Activated CD4-positive, alpha-beta T cell treated with anti-CD3 and anti-CD28 coated beads, Interleukin-2, amount 10 ng/mL, durations not matched to agents 7 days and 5 days (primary cell): ENCODE results near the gene MBD2. TPM values are rescaled to one million over a fixed set of nuclear protein-coding genes. Genes with fewer than 3 reads are reported as not detected.
"Not testable (repeated sequence)": the region's sequence is repeated elsewhere in the genome, so short reads cannot be mapped to it uniquely, and the experiment has no call there.

Experiments used
- CTCF ChIA-PET: fragments of 350-600 bp; sonication (Branson Sonifier 250); formaldehyde crosslinking; loops from one replicate; lab custom pipeline; 2021; ENCODE audit warnings: antibody characterized with exemption; lab: Charles Lee
- POLR2A ChIA-PET: fragments of 350-600 bp; sonication (Branson Sonifier 250); formaldehyde crosslinking; loops from one replicate; lab custom pipeline; 2021; ENCODE audit warnings: antibody characterized with exemption; lab: Charles Lee
- DNase-seq: peaks from one replicate; pipeline ENCODE4 v3.0.0-alpha.2; 2020
- H3K27ac Mint-ChIP-seq: one replicate; pipeline ENCODE4 v1.8.0; 2021; ENCODE audit warnings: mild to moderate bottlenecking, moderate library complexity, mixed read lengths
- H3K27me3 Mint-ChIP-seq: one replicate; pipeline ENCODE4 v1.8.0; 2021; ENCODE audit warnings: mixed read lengths
- H3K36me3 Mint-ChIP-seq: one replicate; pipeline ENCODE4 v1.8.0; 2021; ENCODE audit warnings: low read depth, mixed read lengths
- H3K4me1 Mint-ChIP-seq: one replicate; pipeline ENCODE4 v1.8.0; 2021; ENCODE audit warnings: mixed read lengths
- H3K4me3 Mint-ChIP-seq: one replicate; pipeline ENCODE4 v1.8.0; 2021; ENCODE audit warnings: mild to moderate bottlenecking, moderate library complexity, mixed read lengths
- H3K9me3 Mint-ChIP-seq: one replicate; pipeline ENCODE4 v1.8.0; 2021; ENCODE audit warnings: mixed read lengths
- total RNA-seq, 2 experiments: library from RNA; stranded (reverse); gene quantifications; one replicate each; pipeline ENCODE4 v1.2.3, GENCODE V29; 2021

The MBD2 gene
- total RNA-seq, 2 experiments from 2014 or later: 103 to 105 TPM

GRCh38 chr18:54232485-54233227 lies 8.2 kb upstream of the MBD2 start:
- ChIA-PET POLR2A (no interaction called here), CTCF (interaction anchor here (0.7 kb wide), 1 partner anchor 25 kb away, joined by 3 read pairs; no protein-coding TSS in a partner anchor)
- H3K27ac Mint-ChIP-seq: no peak overlapping the region
- DNase-seq: no peak
- peaks cover 2% of the 10 kb centered on the region for H3K9me3 Mint-ChIP-seq
- H3K4me1 Mint-ChIP-seq: peaks cover 3% of the 10 kb centered on the region
- H3K36me3 Mint-ChIP-seq: no peaks in the 10 kb centered on the region
- peaks cover 13% of the 10 kb centered on the region for H3K27me3 Mint-ChIP-seq
- no peak overlapping the region for H3K4me3 Mint-ChIP-seq

GRCh38 chr18:54229421-54230059 lies 5.1 kb upstream of the MBD2 start:
- Mint-ChIP-seq H3K27ac (no peak overlapping the region), H3K27me3 (no peaks in the 10 kb centered on the region), H3K4me1 (peaks cover 9% of the 10 kb centered on the region), H3K9me3 (peaks cover 2% of the 10 kb centered on the region), H3K4me3 (no peak overlapping the region), H3K36me3 (no peaks in the 10 kb centered on the region)
- ChIA-PET CTCF (no interaction called here), POLR2A (no interaction called here)
- no peak for DNase-seq

- H3K4me1 Mint-ChIP-seq: peaks cover 13% of the 10 kb centered on the region
- DNase-seq: no peak
- ChIA-PET POLR2A (no interaction called here), CTCF (no interaction called here)
- no peaks in the 10 kb centered on the region for H3K27me3 Mint-ChIP-seq
- H3K4me3 Mint-ChIP-seq: no peak overlapping the region
- H3K36me3 Mint-ChIP-seq: peaks cover 4% of the 10 kb centered on the region
- H3K27ac Mint-ChIP-seq: no peak overlapping the region
- peaks cover 2% of the 10 kb centered on the region for H3K9me3 Mint-ChIP-seq
These were observed 3.9 kb upstream of the MBD2 start for GRCh38 chr18:54228364-54228763.

- H3K9me3 Mint-ChIP-seq: no peaks in the 10 kb centered on the region
- H3K4me3 Mint-ChIP-seq: peak overlapping the region; percentile 94
- H3K27ac Mint-ChIP-seq: peak overlapping the region; percentile 96
- peak; percentile 43 for DNase-seq
- ChIA-PET CTCF (interaction anchor here (1.0 to 2.8 kb wide), 7 partner anchors 15 to 134 kb away, joined by 3 to 11 read pairs (median 4); partner anchors contain the start of genes C18orf54 and STARD6), POLR2A (interaction anchor here (0.8 to 1.4 kb wide), 4 partner anchors 10 to 134 kb away, joined by 3 to 6 read pairs (median 4); partner anchors contain the start of genes C18orf54, POLI and STARD6)
- no peaks in the 10 kb centered on the region for H3K27me3 Mint-ChIP-seq
- H3K4me1 Mint-ChIP-seq: peaks cover 47% of the 10 kb centered on the region
- peaks cover 21% of the 10 kb centered on the region for H3K36me3 Mint-ChIP-seq
These were observed 764 bp downstream of the MBD2 start for GRCh38 chr18:54223568-54224241.

GRCh38 chr18:54222922-54223567 lies 1.4 kb downstream of the MBD2 start:
- ChIA-PET POLR2A (interaction anchor here (0.8 to 1.4 kb wide), 4 partner anchors 9 to 135 kb away, joined by 3 to 6 read pairs (median 4); partner anchors contain the start of genes C18orf54, POLI and STARD6), CTCF (interaction anchor here (0.7 to 2.8 kb wide), 8 partner anchors 14 to 386 kb away, joined by 3 to 11 read pairs (median 4); partner anchors contain the start of genes C18orf54 and STARD6)
- H3K27ac Mint-ChIP-seq: peak overlapping the region; percentile 96
- peaks cover 51% of the 10 kb centered on the region for H3K4me1 Mint-ChIP-seq
- peaks cover 21% of the 10 kb centered on the region for H3K36me3 Mint-ChIP-seq
- no peaks in the 10 kb centered on the region for H3K27me3 Mint-ChIP-seq
- peak; percentile 65 for DNase-seq
- H3K4me3 Mint-ChIP-seq: peak overlapping the region; percentile 94
- no peaks in the 10 kb centered on the region for H3K9me3 Mint-ChIP-seq

- ChIA-PET POLR2A (no interaction called here), CTCF (no interaction called here)
These were observed 4.1 kb downstream of the MBD2 start for GRCh38 chr18:54220406-54220805.

GRCh38 chr18:54218803-54219202 lies 5.7 kb downstream of the MBD2 start:
- not testable (repeated sequence) for H3K9me3 Mint-ChIP-seq

More at GRCh38 chr18:54220406-54220805, 4.1 kb downstream of the MBD2 start:
- Mint-ChIP-seq H3K36me3 (peaks cover 21% of the 10 kb centered on the region), H3K27ac (no peak overlapping the region), H3K9me3 (no peaks in the 10 kb centered on the region), H3K4me3 (no peak overlapping the region), H3K27me3 (no peaks in the 10 kb centered on the region), H3K4me1 (peaks cover 66% of the 10 kb centered on the region)
- DNase-seq: no peak

GRCh38 chr18:54218299-54218698 lies 6.2 kb downstream of the MBD2 start:
- Mint-ChIP-seq H3K36me3 (peaks cover 18% of the 10 kb centered on the region), H3K4me3 (no peak overlapping the region), H3K9me3 (no peaks in the 10 kb centered on the region), H3K27ac (no peak overlapping the region), H3K4me1 (peaks cover 64% of the 10 kb centered on the region), H3K27me3 (no peaks in the 10 kb centered on the region)
- no peak for DNase-seq
- POLR2A ChIA-PET: no interaction called here
- CTCF ChIA-PET: interaction anchor here (0.6 to 1.8 kb wide), 5 partner anchors 11 to 314 kb away, joined by 3 to 7 read pairs (median 4); partner anchors contain the start of gene POLI

More at GRCh38 chr18:54218803-54219202, 5.7 kb downstream of the MBD2 start:
- peaks cover 65% of the 10 kb centered on the region for H3K4me1 Mint-ChIP-seq
- POLR2A ChIA-PET, DNase-seq, H3K4me3 Mint-ChIP-seq, H3K27ac Mint-ChIP-seq, H3K27me3 Mint-ChIP-seq: not testable (repeated sequence)
- peaks cover 21% of the 10 kb centered on the region for H3K36me3 Mint-ChIP-seq
- CTCF ChIA-PET: interaction anchor here (0.6 to 1.8 kb wide), 4 partner anchors 12 to 313 kb away, joined by 3 to 7 read pairs (median 4); partner anchors contain the start of gene POLI

DNA sequence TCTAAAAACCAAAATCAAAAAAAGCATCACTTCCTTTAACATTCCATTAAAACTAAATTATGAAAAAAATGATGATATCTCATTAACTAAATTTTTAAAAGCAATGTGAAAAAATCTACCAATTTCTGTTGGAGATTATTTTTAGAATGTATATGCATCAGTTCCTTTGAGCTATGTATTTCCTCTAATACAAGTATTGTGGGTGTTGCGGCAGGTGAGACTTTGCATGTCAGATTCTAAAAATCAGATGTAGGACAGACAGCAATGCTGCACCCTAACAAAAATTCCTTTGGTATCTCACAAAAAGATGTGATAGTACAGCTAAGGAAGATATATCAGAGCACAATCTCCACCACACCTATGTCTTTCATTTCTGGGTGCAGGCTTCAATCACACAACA lies 6.8 kb downstream of the MBD2 start:
- peaks cover 18% of the 10 kb centered on the region for H3K36me3 Mint-ChIP-seq
- ChIA-PET POLR2A (no interaction called here), CTCF (interaction anchor here (1.2 to 1.6 kb wide), 3 partner anchors 22 to 53 kb away, joined by 3 to 7 read pairs (median 4); partner anchors contain the start of gene POLI)
- H3K4me1 Mint-ChIP-seq: peaks cover 57% of the 10 kb centered on the region
- H3K9me3 Mint-ChIP-seq: no peaks in the 10 kb centered on the region
- H3K4me3 Mint-ChIP-seq: no peak overlapping the region
- no peak overlapping the region for H3K27ac Mint-ChIP-seq
- no peak for DNase-seq
- H3K27me3 Mint-ChIP-seq: no peaks in the 10 kb centered on the region

DNA sequence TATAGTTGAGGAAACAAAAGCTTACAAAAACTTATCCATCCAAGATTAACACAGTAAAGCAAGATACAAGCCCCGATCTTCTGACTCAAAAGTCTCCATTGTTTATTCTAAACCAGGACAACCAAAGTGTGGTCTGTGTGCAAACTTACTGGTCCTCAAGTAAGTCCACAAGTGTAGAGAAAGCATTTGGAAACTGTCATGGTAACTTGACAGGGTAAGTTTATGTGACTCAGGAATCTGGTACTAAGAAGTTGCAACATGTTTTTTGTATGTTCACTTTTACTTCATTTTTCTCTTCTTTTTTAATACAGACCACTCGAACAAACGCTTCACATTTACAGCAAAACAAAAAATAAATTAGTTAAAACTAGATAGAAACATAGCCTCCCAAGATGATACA lies 9.4 kb downstream of the MBD2 start:
- Mint-ChIP-seq H3K27ac (no peak overlapping the region), H3K36me3 (peaks cover 6% of the 10 kb centered on the region), H3K27me3 (no peaks in the 10 kb centered on the region), H3K4me1 (peaks cover 51% of the 10 kb centered on the region), H3K4me3 (no peak overlapping the region), H3K9me3 (no peaks in the 10 kb centered on the region)
- no peak for DNase-seq
- CTCF ChIA-PET: interaction anchor here (0.6 kb wide), 1 partner anchor 58 kb away, joined by 3 read pairs; no protein-coding TSS in a partner anchor
- POLR2A ChIA-PET: no interaction called here

DNA sequence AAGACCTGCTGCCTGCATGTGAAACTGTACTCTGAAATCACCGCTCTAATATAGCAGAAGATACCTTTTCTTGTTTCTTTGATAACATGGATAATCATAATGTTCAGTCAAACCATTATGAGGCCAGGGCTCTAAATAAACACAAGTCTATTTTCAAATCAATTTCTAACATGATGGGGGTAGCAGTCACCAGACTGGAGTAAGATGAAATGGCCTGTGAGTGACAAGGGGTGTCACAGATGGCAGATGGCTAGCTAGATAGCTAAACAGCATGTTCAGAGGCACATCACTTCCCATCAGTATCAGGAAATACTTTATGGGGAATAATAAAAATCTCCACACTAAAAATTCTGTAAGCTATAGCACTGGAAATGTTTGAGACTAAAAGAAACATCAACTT lies 14.0 kb downstream of the MBD2 start:
- ChIA-PET POLR2A (no interaction called here), CTCF (interaction anchor here (2.1 kb wide), 1 partner anchor 15 kb away, joined by 4 read pairs; the partner anchor contains the start of gene MBD2)
- Mint-ChIP-seq H3K27ac (no peak overlapping the region), H3K4me1 (peaks cover 50% of the 10 kb centered on the region), H3K27me3 (no peaks in the 10 kb centered on the region), H3K4me3 (no peak overlapping the region), H3K36me3 (peaks cover 4% of the 10 kb centered on the region), H3K9me3 (no peaks in the 10 kb centered on the region)
- no peak for DNase-seq
